Measurements from ENCODE around the gene SPEM3.

The SPEM3 gene

DNA sequence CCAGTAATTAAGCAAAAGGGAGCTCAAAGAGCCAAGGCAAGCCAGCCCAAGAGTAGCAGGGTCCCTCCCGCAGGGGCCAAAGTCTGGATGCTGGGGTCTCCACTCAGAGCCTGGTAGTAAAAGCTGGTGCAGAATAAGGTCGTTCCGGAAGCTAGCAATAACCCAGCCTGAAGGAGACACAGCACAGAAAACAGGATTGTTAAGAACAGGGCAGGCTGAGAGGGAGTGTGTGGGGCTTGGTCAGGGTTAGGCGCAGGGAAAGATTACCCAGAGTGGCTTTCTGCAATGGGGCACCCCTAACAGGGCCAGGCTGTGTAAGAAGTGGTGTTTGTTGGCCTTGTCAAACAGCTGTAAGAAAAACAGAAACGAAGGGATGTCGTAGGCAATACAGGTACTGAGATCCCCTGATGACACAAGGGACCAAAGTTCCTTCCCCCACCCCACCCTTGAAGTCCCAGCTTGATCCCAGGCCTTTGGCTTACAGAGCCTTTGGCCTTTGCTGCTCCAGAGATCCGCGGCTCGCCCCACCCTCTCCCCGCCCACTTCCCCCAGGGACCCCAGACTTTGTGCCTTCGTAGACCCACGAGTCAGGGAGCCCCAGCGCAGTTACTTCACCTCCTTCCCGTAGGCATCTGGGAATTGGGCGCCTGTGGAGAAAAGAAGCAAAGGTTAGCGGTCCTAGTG is 25.5 kb upstream of the SPEM3 start:
- peak overlapping the region; percentile 74 for H4K8ac ChIP-seq (ENCODE audit: low read depth, low read length)
- H3K14ac ChIP-seq (ENCODE audit: low read length): peak overlapping the region; percentile 87
- no CpG with 5 or more reads among the region's 16 CpGs for WGBS (ENCODE audit: extremely low coverage, insufficient coverage, insufficient read length)
- peak overlapping the region; percentile 85 for H3K4me2 ChIP-seq (ENCODE audit: low read length)
- peak overlapping the region; percentile 64 for H2BK5ac ChIP-seq (ENCODE audit: low read depth, low read length, poor library complexity)
- H4K12ac ChIP-seq (ENCODE audit: low read depth, low read length): peak overlapping the region; percentile 81
- peak overlapping the region; percentile 94 for H2BK12ac ChIP-seq (ENCODE audit: low read length)
- H3K79me1 ChIP-seq (ENCODE audit: low read length): peaks cover 15% of the 10 kb centered on the region
- H3K36me3 ChIP-seq (ENCODE audit: control insufficient read depth in 1 of 2, insufficient read depth in 2 of 2, low read length in 2 of 2): no peaks in the 10 kb centered on the region
- H3K9me3 ChIP-seq (ENCODE audit: insufficient read depth, low read depth, low read length): no peaks in the 10 kb centered on the region
- peak overlapping the region; percentile 46 for H2BK120ac ChIP-seq (ENCODE audit: insufficient read depth, low read length, poor library complexity)
- H3K4ac ChIP-seq (ENCODE audit: low read depth, low read length): peak overlapping the region; percentile 78
- H3K4me3 ChIP-seq (ENCODE audit: low read depth, low read length): peak overlapping the region; percentile 68
- peak overlapping the region; percentile 92 for H3K18ac ChIP-seq (ENCODE audit: low read length)
- peak overlapping the region; percentile 54 for H3K9ac ChIP-seq (ENCODE audit: low read length)
- no peaks in the 10 kb centered on the region for H3K27me3 ChIP-seq (ENCODE audit: insufficient read depth, low read length)
- peak overlapping the region; percentile 75 for H4K91ac ChIP-seq (ENCODE audit: low read depth, low read length)
- no peak for DNase-seq
- peaks cover 8 to 14% of the 10 kb centered on the region in 2 experiments for H3K4me1 ChIP-seq (ENCODE audit: control insufficient read depth in 1 of 2, insufficient read depth in 2 of 2, low read length in 2 of 2)
- H3K79me2 ChIP-seq (ENCODE audit: control insufficient read depth, insufficient read depth, low read length, poor library complexity): peaks cover 3% of the 10 kb centered on the region
- H3K23ac ChIP-seq (ENCODE audit: low read length): peak overlapping the region; percentile 34
- H3K27ac ChIP-seq (ENCODE audit: low read depth, low read length): peak overlapping the region; percentile 95
- peak overlapping the region; percentile 3 for H2AK5ac ChIP-seq (ENCODE audit: low read length)
- H2AFZ ChIP-seq (ENCODE audit: insufficient read depth, low read length, poor library complexity): peak overlapping the region; percentile 39

DNA sequence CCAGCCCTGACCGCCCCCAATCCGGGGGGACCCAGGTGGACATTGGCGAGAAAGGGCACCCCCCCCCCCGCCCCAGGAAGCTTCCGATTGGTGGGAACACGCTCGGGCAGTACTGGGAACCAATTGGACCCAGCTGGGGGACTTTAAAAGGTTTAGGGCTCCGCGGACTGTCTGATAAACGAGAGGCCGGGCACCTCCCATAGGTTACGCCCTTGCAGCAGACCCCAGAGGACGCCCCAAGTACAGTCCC is 25.0 kb upstream of the SPEM3 start:
- Histone ChIP-seq H3K18ac (ENCODE audit: low read length) (peak overlapping the region; percentile 96), H2BK120ac (ENCODE audit: insufficient read depth, low read length, poor library complexity) (peak overlapping the region; percentile 79), H2BK5ac (ENCODE audit: low read depth, low read length, poor library complexity) (peak overlapping the region; percentile 96), H4K91ac (ENCODE audit: low read depth, low read length) (peak overlapping the region; percentile 83), H3K27me3 (ENCODE audit: insufficient read depth, low read length) (no peaks in the 10 kb centered on the region), H3K4me1 (ENCODE audit: control insufficient read depth in 1 of 2, insufficient read depth in 2 of 2, low read length in 2 of 2) (peaks cover 8 to 14% of the 10 kb centered on the region in 2 experiments), H3K23ac (ENCODE audit: low read length) (no peak overlapping the region), H2AFZ (ENCODE audit: insufficient read depth, low read length, poor library complexity) (peak overlapping the region; percentile 17), H3K14ac (ENCODE audit: low read length) (peak overlapping the region; percentile 91), H3K9me3 (ENCODE audit: insufficient read depth, low read depth, low read length) (no peaks in the 10 kb centered on the region), H3K4me2 (ENCODE audit: low read length) (peak overlapping the region; percentile 85), H3K79me2 (ENCODE audit: control insufficient read depth, insufficient read depth, low read length, poor library complexity) (peaks cover 3% of the 10 kb centered on the region), H2BK12ac (ENCODE audit: low read length) (no peak overlapping the region), H2AK5ac (ENCODE audit: low read length) (no peak overlapping the region), H3K79me1 (ENCODE audit: low read length) (peaks cover 15% of the 10 kb centered on the region), H3K4me3 (ENCODE audit: low read depth, low read length) (peak overlapping the region; percentile 83), H3K9ac (ENCODE audit: low read length) (peak overlapping the region; percentile 93), H3K27ac (ENCODE audit: low read depth, low read length) (peak overlapping the region; percentile 95), H3K4ac (ENCODE audit: low read depth, low read length) (no peak overlapping the region), H4K8ac (ENCODE audit: low read depth, low read length) (peak overlapping the region; percentile 94), H4K12ac (ENCODE audit: low read depth, low read length) (peak overlapping the region; percentile 87), H3K36me3 (ENCODE audit: control insufficient read depth in 1 of 2, insufficient read depth in 2 of 2, low read length in 2 of 2) (peaks cover 2 to 3% of the 10 kb centered on the region in 2 experiments)
- no CpG with 5 or more reads among the region's 13 CpGs for WGBS (ENCODE audit: extremely low coverage, insufficient coverage, insufficient read length)
- no peak for DNase-seq

- peak within 1 kb of the TSS; percentile 3 for H2AK5ac ChIP-seq (ENCODE audit: low read length)
- no peaks in the 10 kb centered on the region for H3K9me3 ChIP-seq (ENCODE audit: insufficient read depth, low read depth, low read length)
- peak within 1 kb of the TSS; percentile 79 for H2BK120ac ChIP-seq (ENCODE audit: insufficient read depth, low read length, poor library complexity)
- H3K4ac ChIP-seq (ENCODE audit: low read depth, low read length): peak within 1 kb of the TSS; percentile 78
- peak within 1 kb of the TSS; percentile 89 for H2AFZ ChIP-seq (ENCODE audit: insufficient read depth, low read length, poor library complexity)
- H3K36me3 ChIP-seq (ENCODE audit: control insufficient read depth in 1 of 2, insufficient read depth in 2 of 2, low read length in 2 of 2): peaks cover 6 to 8% of the 10 kb centered on the region in 2 experiments
- H3K79me2 ChIP-seq (ENCODE audit: control insufficient read depth, insufficient read depth, low read length, poor library complexity): peaks cover 3% of the 10 kb centered on the region
- peak within 1 kb of the TSS; percentile 96 for H2BK5ac ChIP-seq (ENCODE audit: low read depth, low read length, poor library complexity)
- H3K27me3 ChIP-seq (ENCODE audit: insufficient read depth, low read length): no peaks in the 10 kb centered on the region
- peak within 1 kb of the TSS; percentile 87 for H4K12ac ChIP-seq (ENCODE audit: low read depth, low read length)
- H2BK12ac ChIP-seq (ENCODE audit: low read length): peak within 1 kb of the TSS; percentile 94
- H4K91ac ChIP-seq (ENCODE audit: low read depth, low read length): peak within 1 kb of the TSS; percentile 83
- peaks cover 15% of the 10 kb centered on the region for H3K79me1 ChIP-seq (ENCODE audit: low read length)
- H3K4me3 ChIP-seq (ENCODE audit: low read depth, low read length): peak within 1 kb of the TSS; percentile 83
- peak within 1 kb of the TSS; percentile 96 for H3K18ac ChIP-seq (ENCODE audit: low read length)
- H3K4me1 ChIP-seq (ENCODE audit: control insufficient read depth in 1 of 2, insufficient read depth in 2 of 2, low read length in 2 of 2): peaks cover 8 to 14% of the 10 kb centered on the region in 2 experiments
- DNase-seq: peak; percentile 100
- WGBS (ENCODE audit: extremely low coverage, insufficient coverage, insufficient read length): no CpG with 5 or more reads among the region's 49 CpGs
- H3K9ac ChIP-seq (ENCODE audit: low read length): peak within 1 kb of the TSS; percentile 93
- peak within 1 kb of the TSS; percentile 85 for H3K4me2 ChIP-seq (ENCODE audit: low read length)
- H4K8ac ChIP-seq (ENCODE audit: low read depth, low read length): peak within 1 kb of the TSS; percentile 94
- peak within 1 kb of the TSS; percentile 34 for H3K23ac ChIP-seq (ENCODE audit: low read length)
- H3K27ac ChIP-seq (ENCODE audit: low read depth, low read length): peak within 1 kb of the TSS; percentile 95
- H3K14ac ChIP-seq (ENCODE audit: low read length): peak within 1 kb of the TSS; percentile 91
These were observed 24.5 kb upstream of the SPEM3 start, which contains the start of gene TMEM256 for GRCh38 chr17:7403977-7404736. TSS of gene TMEM256 (minus strand) at chr17:7404097. CDS start at chr17:7404084, 13 bp downstream.

DNA sequence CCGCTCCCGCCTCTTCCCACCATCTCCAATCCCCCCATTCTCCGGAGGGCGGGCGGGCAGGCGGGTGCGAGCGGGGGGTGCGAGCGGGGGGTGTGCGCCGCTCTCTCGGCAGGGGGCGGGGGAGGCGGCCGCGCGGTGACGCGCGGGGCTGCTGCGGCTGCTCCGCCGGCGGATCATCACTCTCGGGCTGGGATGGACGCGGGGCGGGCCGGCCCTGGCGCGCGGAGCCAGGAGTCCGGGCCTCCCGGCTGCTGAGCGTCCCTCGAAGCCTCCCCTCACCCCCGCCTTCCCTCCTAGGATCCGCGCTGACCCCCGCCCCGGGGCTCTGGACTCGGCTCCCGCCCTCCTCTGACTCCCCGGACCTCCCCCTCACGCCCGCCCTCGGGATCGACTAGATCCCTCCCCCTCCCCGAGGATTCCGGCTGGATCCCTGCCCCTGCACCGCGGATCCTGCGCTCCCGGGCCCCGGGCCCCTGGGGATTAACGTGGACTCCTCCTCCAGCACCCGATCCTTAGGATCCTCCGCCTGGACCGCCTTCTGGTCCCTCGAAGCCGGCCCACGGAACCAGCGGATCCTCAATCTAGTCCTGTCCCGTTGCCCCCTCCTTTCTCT is 23.8 kb upstream of the SPEM3 start:
- peak overlapping the region; percentile 79 for H3K4me3 ChIP-seq (ENCODE audit: low read depth, low read length)
- peak overlapping the region; percentile 71 for H3K4me2 ChIP-seq (ENCODE audit: low read length)
- peak overlapping the region; percentile 96 for H3K18ac ChIP-seq (ENCODE audit: low read length)
- H4K91ac ChIP-seq (ENCODE audit: low read depth, low read length): peak overlapping the region; percentile 70
- H4K12ac ChIP-seq (ENCODE audit: low read depth, low read length): peak overlapping the region; percentile 85
- peak overlapping the region; percentile 35 for H3K27ac ChIP-seq (ENCODE audit: low read depth, low read length)
- peak overlapping the region; percentile 53 for H2AK5ac ChIP-seq (ENCODE audit: low read length)
- H2BK120ac ChIP-seq (ENCODE audit: insufficient read depth, low read length, poor library complexity): peak overlapping the region; percentile 62
- peak in 1 of 2 donors; percentile 42 for DNase-seq
- no peaks in the 10 kb centered on the region for H3K27me3 ChIP-seq (ENCODE audit: insufficient read depth, low read length)
- no peaks in the 10 kb centered on the region for H3K9me3 ChIP-seq (ENCODE audit: insufficient read depth, low read depth, low read length)
- peak overlapping the region; percentile 53 for H3K14ac ChIP-seq (ENCODE audit: low read length)
- H2BK5ac ChIP-seq (ENCODE audit: low read depth, low read length, poor library complexity): no peak overlapping the region
- no peak overlapping the region for H2BK12ac ChIP-seq (ENCODE audit: low read length)
- H4K8ac ChIP-seq (ENCODE audit: low read depth, low read length): peak overlapping the region; percentile 86
- H3K79me2 ChIP-seq (ENCODE audit: control insufficient read depth, insufficient read depth, low read length, poor library complexity): peaks cover 3% of the 10 kb centered on the region
- WGBS (ENCODE audit: extremely low coverage, insufficient coverage, insufficient read length): no CpG with 5 or more reads among the region's 65 CpGs
- H3K4me1 ChIP-seq (ENCODE audit: control insufficient read depth in 1 of 2, insufficient read depth in 2 of 2, low read length in 2 of 2): peaks cover 6 to 14% of the 10 kb centered on the region in 2 experiments
- H3K79me1 ChIP-seq (ENCODE audit: low read length): peaks cover 15% of the 10 kb centered on the region
- peak overlapping the region; percentile 89 for H2AFZ ChIP-seq (ENCODE audit: insufficient read depth, low read length, poor library complexity)
- H3K23ac ChIP-seq (ENCODE audit: low read length): no peak overlapping the region
- peak overlapping the region; percentile 12 for H3K9ac ChIP-seq (ENCODE audit: low read length)
- peaks cover 12 to 15% of the 10 kb centered on the region in 2 experiments for H3K36me3 ChIP-seq (ENCODE audit: control insufficient read depth in 1 of 2, insufficient read depth in 2 of 2, low read length in 2 of 2)
- peak overlapping the region; percentile 15 for H3K4ac ChIP-seq (ENCODE audit: low read depth, low read length)
